Neural crest cell (in vitro differentiated cells): Measurements from ENCODE around the gene CDKL2. TPM values are rescaled to one million over a fixed set of nuclear protein-coding genes. Genes with fewer than 3 reads are reported as not detected.

Source experiments
- DNase-seq: peaks from one replicate; pipeline ENCODE4 v3.0.0; 2021; ENCODE audit warnings: low read depth, mixed read lengths, low spot score
- H3K27ac Mint-ChIP-seq: one replicate; pipeline ENCODE4 v1.8.0; 2021; ENCODE audit warnings: mild to moderate bottlenecking, mixed read lengths; ENCODE audit not compliant: unreplicated experiment
- H3K27me3 Mint-ChIP-seq: 2 replicates; pipeline ENCODE4 v1.8.0; 2021; ENCODE audit warnings: low read depth, mild to moderate bottlenecking, mixed read lengths
- H3K36me3 Mint-ChIP-seq: 2 replicates; pipeline ENCODE4 v1.8.0; 2021; ENCODE audit warnings: low read depth, mild to moderate bottlenecking, mixed read lengths
- H3K4me1 Mint-ChIP-seq: 2 replicates; pipeline ENCODE4 v1.8.0; 2021; ENCODE audit warnings: mixed read lengths
- H3K4me3 Mint-ChIP-seq: one replicate; pipeline ENCODE4 v1.8.0; 2021; ENCODE audit warnings: mild to moderate bottlenecking, mixed read lengths
- H3K9me3 Mint-ChIP-seq: 2 replicates; pipeline ENCODE4 v1.8.0; 2021; ENCODE audit warnings: mixed read lengths
- total RNA-seq: library from RNA; stranded (reverse); gene quantifications from 2 replicates; pipeline ENCODE4 v1.2.1, GENCODE V29; 2021
- TF ChIP-seq, protein P1 (sequence below): fragments of 200-600 bp; sonication (generic); conservative IDR thresholded peaks from 2 replicates; pipeline ENCODE4 v1.5.0; 2021; ENCODE audit warnings: antibody characterized with exemption, mild to moderate bottlenecking

The CDKL2 gene
- total RNA-seq, 1 donor from 2014 or later: 1.1 TPM

- no peak overlapping the region for H3K27ac Mint-ChIP-seq
- no peak overlapping the region for H3K4me3 Mint-ChIP-seq
- H3K9me3 Mint-ChIP-seq: peaks cover 2% of the 10 kb centered on the region
- TF ChIP-seq, protein P1, sequence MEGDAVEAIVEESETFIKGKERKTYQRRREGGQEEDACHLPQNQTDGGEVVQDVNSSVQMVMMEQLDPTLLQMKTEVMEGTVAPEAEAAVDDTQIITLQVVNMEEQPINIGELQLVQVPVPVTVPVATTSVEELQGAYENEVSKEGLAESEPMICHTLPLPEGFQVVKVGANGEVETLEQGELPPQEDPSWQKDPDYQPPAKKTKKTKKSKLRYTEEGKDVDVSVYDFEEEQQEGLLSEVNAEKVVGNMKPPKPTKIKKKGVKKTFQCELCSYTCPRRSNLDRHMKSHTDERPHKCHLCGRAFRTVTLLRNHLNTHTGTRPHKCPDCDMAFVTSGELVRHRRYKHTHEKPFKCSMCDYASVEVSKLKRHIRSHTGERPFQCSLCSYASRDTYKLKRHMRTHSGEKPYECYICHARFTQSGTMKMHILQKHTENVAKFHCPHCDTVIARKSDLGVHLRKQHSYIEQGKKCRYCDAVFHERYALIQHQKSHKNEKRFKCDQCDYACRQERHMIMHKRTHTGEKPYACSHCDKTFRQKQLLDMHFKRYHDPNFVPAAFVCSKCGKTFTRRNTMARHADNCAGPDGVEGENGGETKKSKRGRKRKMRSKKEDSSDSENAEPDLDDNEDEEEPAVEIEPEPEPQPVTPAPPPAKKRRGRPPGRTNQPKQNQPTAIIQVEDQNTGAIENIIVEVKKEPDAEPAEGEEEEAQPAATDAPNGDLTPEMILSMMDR: no peak
- no peaks in the 10 kb centered on the region for H3K4me1 Mint-ChIP-seq
- no peaks in the 10 kb centered on the region for H3K36me3 Mint-ChIP-seq
- peaks cover 16% of the 10 kb centered on the region for H3K27me3 Mint-ChIP-seq
- DNase-seq: no peak
Observed at GRCh38 chr4:75567725-75568124, 62.6 kb downstream of the CDKL2 start.

- Mint-ChIP-seq H3K36me3 (no peaks in the 10 kb centered on the region), H3K27me3 (peaks cover 8% of the 10 kb centered on the region), H3K4me1 (peaks cover 2% of the 10 kb centered on the region), H3K9me3 (peaks cover 4% of the 10 kb centered on the region), H3K27ac (no peak overlapping the region), H3K4me3 (no peak overlapping the region)
- TF ChIP-seq, protein P1: no peak
- DNase-seq: no peak
Observed at GRCh38 chr4:75566911-75567310, 63.4 kb downstream of the CDKL2 start.

DNA sequence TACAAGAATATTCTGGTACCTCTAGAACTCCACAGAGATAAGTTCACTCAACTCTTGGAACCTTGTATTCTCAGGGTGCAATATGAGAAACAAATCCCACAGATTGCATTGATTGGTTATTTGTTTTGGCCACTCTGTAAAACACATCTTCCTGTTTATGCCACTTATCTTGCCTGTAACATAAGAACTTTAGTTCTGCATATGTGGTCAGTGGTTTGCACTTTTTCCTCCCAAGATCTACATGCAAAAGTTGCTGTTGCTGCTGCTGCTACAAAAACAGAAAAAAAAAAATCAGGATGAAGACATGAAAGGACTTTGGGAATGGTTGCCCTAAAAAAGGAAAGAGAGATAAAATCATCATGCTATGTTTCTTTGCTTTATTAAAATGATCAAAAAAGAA lies 64.8 kb downstream of the CDKL2 start:
- Mint-ChIP-seq H3K27ac (no peak overlapping the region), H3K27me3 (no peaks in the 10 kb centered on the region), H3K4me1 (peaks cover 4% of the 10 kb centered on the region), H3K9me3 (peaks cover 6% of the 10 kb centered on the region), H3K36me3 (no peaks in the 10 kb centered on the region), H3K4me3 (no peak overlapping the region)
- DNase-seq: no peak
- TF ChIP-seq, protein P1: no peak

- DNase-seq: no peak
- Mint-ChIP-seq H3K27me3 (no peaks in the 10 kb centered on the region), H3K4me3 (no peak overlapping the region), H3K9me3 (peaks cover 6% of the 10 kb centered on the region), H3K36me3 (no peaks in the 10 kb centered on the region), H3K4me1 (peaks cover 4% of the 10 kb centered on the region), H3K27ac (no peak overlapping the region)
- TF ChIP-seq, protein P1: no peak
Observed at GRCh38 chr4:75564023-75564422, 66.3 kb downstream of the CDKL2 start.

GRCh38 chr4:75561789-75562188 lies 68.5 kb downstream of the CDKL2 start:
- no peaks in the 10 kb centered on the region for H3K36me3 Mint-ChIP-seq
- TF ChIP-seq, protein P1: no peak
- no peak overlapping the region for H3K27ac Mint-ChIP-seq

GRCh38 chr4:75557696-75558095 lies 72.6 kb downstream of the CDKL2 start:
- H3K27ac Mint-ChIP-seq: no peak overlapping the region
- H3K27me3 Mint-ChIP-seq: peaks cover 5% of the 10 kb centered on the region
- no peak overlapping the region for H3K4me3 Mint-ChIP-seq
- H3K4me1 Mint-ChIP-seq: peaks cover 4% of the 10 kb centered on the region
- no peaks in the 10 kb centered on the region for H3K36me3 Mint-ChIP-seq
- TF ChIP-seq, protein P1: no peak
- no peak for DNase-seq
- H3K9me3 Mint-ChIP-seq: peaks cover 3% of the 10 kb centered on the region

More at GRCh38 chr4:75561789-75562188, 68.5 kb downstream of the CDKL2 start:
- no peak for DNase-seq
- Mint-ChIP-seq H3K4me3 (no peak overlapping the region), H3K9me3 (peaks cover 3% of the 10 kb centered on the region), H3K27me3 (peaks cover 1% of the 10 kb centered on the region), H3K4me1 (peaks cover 4% of the 10 kb centered on the region)
